ENCODE results near the gene MAPK1.
"Not testable (repeated sequence)": the region's sequence is repeated elsewhere in the genome, so short reads cannot be mapped to it uniquely, and the experiment has no call there.

GRCh38 chr22:21882754-21883333 lies 15.4 kb upstream of the MAPK1 start:
- TF ChIP-seq POLR2A (IDR thresholded peaks at IDR 0.05; ENCODE audit: low read depth); CTCF (IDR thresholded peaks at IDR 0.05); POLR2AphosphoS5 (IDR thresholded peaks at IDR 0.05): not testable (repeated sequence)

Measured in esophagus muscularis mucosa (tissue), 3 donors.